ENCODE data around the gene GLP2R. TPM values are rescaled to one million over a fixed set of nuclear protein-coding genes. Genes with fewer than 3 reads are reported as not detected.

Gene GLP2R
- total RNA-seq, 1 donor, result 0.43 TPM

- TF ChIP-seq, protein P1, sequence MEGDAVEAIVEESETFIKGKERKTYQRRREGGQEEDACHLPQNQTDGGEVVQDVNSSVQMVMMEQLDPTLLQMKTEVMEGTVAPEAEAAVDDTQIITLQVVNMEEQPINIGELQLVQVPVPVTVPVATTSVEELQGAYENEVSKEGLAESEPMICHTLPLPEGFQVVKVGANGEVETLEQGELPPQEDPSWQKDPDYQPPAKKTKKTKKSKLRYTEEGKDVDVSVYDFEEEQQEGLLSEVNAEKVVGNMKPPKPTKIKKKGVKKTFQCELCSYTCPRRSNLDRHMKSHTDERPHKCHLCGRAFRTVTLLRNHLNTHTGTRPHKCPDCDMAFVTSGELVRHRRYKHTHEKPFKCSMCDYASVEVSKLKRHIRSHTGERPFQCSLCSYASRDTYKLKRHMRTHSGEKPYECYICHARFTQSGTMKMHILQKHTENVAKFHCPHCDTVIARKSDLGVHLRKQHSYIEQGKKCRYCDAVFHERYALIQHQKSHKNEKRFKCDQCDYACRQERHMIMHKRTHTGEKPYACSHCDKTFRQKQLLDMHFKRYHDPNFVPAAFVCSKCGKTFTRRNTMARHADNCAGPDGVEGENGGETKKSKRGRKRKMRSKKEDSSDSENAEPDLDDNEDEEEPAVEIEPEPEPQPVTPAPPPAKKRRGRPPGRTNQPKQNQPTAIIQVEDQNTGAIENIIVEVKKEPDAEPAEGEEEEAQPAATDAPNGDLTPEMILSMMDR (IDR thresholded peaks at IDR 0.05; ENCODE audit: insufficient read depth, low read depth, low read length), result peak; percentile 71
- peak; percentile 21 for DNase-seq (ENCODE audit: low read depth)
- H3K4me3 ChIP-seq (ENCODE audit: low read depth, low read length), result no peak overlapping the region
Observed at GRCh38 chr17:9905902-9906301, 80.2 kb downstream of the GLP2R start.

GRCh38 chr17:9906616-9907015, 80.9 kb downstream of the GLP2R start:
- no peak for DNase-seq (ENCODE audit: low read depth)
- TF ChIP-seq, protein P1 (IDR thresholded peaks at IDR 0.05; ENCODE audit: insufficient read depth, low read depth, low read length), result no peak

GRCh38 chr17:9907131-9907530, 81.4 kb downstream of the GLP2R start:
- TF ChIP-seq, protein P1 (IDR thresholded peaks at IDR 0.05; ENCODE audit: insufficient read depth, low read depth, low read length), result no peak
- DNase-seq (ENCODE audit: low read depth), result no peak
- no peak overlapping the region for H3K4me3 ChIP-seq (ENCODE audit: low read depth, low read length)

More at GRCh38 chr17:9906616-9907015, 80.9 kb downstream of the GLP2R start:
- H3K4me3 ChIP-seq (ENCODE audit: low read depth, low read length), result no peak overlapping the region

GRCh38 chr17:9907883-9908648, 82.3 kb downstream of the GLP2R start:
- DNase-seq (ENCODE audit: low read depth), result peak; percentile 85
- no peak overlapping the region for H3K4me3 ChIP-seq (ENCODE audit: low read depth, low read length)
- TF ChIP-seq, protein P1 (IDR thresholded peaks at IDR 0.05; ENCODE audit: insufficient read depth, low read depth, low read length), result no peak

- DNase-seq (ENCODE audit: low read depth), result no peak
- TF ChIP-seq, protein P1 (IDR thresholded peaks at IDR 0.05; ENCODE audit: insufficient read depth, low read depth, low read length), result no peak
- H3K4me3 ChIP-seq (ENCODE audit: low read depth, low read length), result no peak overlapping the region
Observed at GRCh38 chr17:9908649-9909042, 82.9 kb downstream of the GLP2R start.

DNA sequence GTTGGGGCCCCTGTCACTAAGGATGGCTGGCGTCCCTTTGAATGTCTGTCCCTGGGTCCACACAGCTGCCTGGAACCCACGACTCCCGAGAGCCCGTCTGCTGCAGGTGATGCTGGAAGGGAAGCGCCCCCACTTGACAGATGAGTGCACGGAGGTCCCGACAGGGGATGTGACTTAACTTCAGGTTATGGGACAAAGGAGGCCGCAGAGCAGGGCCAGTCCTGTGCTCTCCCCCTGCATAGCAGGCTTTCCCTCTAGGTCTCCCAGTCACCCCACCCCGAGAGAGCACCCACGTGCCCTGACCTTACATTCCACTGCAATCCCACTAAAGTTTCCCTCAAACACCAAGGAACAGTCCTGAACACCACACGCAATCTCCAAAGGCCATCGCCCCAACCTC, 85.4 kb downstream of the GLP2R start:
- TF ChIP-seq, protein P1 (IDR thresholded peaks at IDR 0.05; ENCODE audit: insufficient read depth, low read depth, low read length), result no peak
- no peak for DNase-seq (ENCODE audit: low read depth)

More for the DNA sequence above, 85.4 kb downstream of the GLP2R start:
- H3K4me3 ChIP-seq (ENCODE audit: low read depth, low read length), result no peak overlapping the region

Data from fibroblast of villous mesenchyme (primary cell).